Measurements from ENCODE around the gene AGBL3.
A peak's percentile ranks its signal among the peaks of the same experiment; 100 is the strongest.
"Not testable (repeated sequence)": the region's sequence is repeated elsewhere in the genome, so short reads cannot be mapped to it uniquely, and the experiment has no call there.

The AGBL3 gene

GRCh38 chr7:135001390-135002165 is 15.3 kb downstream of the AGBL3 start:
- Histone ChIP-seq H3K9ac (ENCODE audit: low read length) (no peak overlapping the region), H3K27ac (ENCODE audit: low read length) (no peak overlapping the region), H3K36me3 (ENCODE audit: control insufficient read depth, low read depth, low read length) (peaks cover 2% of the 10 kb centered on the region), H3K4me1 (ENCODE audit: control insufficient read depth, low read depth, low read length) (no peaks in the 10 kb centered on the region), H3K27me3 (ENCODE audit: control insufficient read depth, insufficient read depth, low read length) (no peaks in the 10 kb centered on the region), H3K4me3 (ENCODE audit: low read length) (no peak overlapping the region), H3K9me3 (ENCODE audit: control insufficient read depth, low read depth, low read length) (no peaks in the 10 kb centered on the region)

GRCh38 chr7:135012229-135012628 is 25.9 kb downstream of the AGBL3 start:
- Histone ChIP-seq H3K27ac (ENCODE audit: low read length) (no peak overlapping the region), H3K9ac (ENCODE audit: low read length) (no peak overlapping the region), H3K36me3 (ENCODE audit: control insufficient read depth, low read depth, low read length) (no peaks in the 10 kb centered on the region), H3K4me3 (ENCODE audit: low read length) (no peak overlapping the region), H3K4me1 (ENCODE audit: control insufficient read depth, low read depth, low read length) (no peaks in the 10 kb centered on the region), H3K9me3 (ENCODE audit: control insufficient read depth, low read depth, low read length) (no peaks in the 10 kb centered on the region), H3K27me3 (ENCODE audit: control insufficient read depth, insufficient read depth, low read length) (no peaks in the 10 kb centered on the region)

GRCh38 chr7:135023622-135024021 is 37.3 kb downstream of the AGBL3 start:
- H3K9me3 ChIP-seq (ENCODE audit: control insufficient read depth, low read depth, low read length) = no peaks in the 10 kb centered on the region
- no peaks in the 10 kb centered on the region for H3K27me3 ChIP-seq (ENCODE audit: control insufficient read depth, insufficient read depth, low read length)
- no peaks in the 10 kb centered on the region for H3K4me1 ChIP-seq (ENCODE audit: control insufficient read depth, low read depth, low read length)
- H3K4me3 ChIP-seq (ENCODE audit: low read length) = no peak overlapping the region
- no peak overlapping the region for H3K9ac ChIP-seq (ENCODE audit: low read length)
- H3K36me3 ChIP-seq (ENCODE audit: control insufficient read depth, low read depth, low read length) = no peaks in the 10 kb centered on the region
- no peak overlapping the region for H3K27ac ChIP-seq (ENCODE audit: low read length)

GRCh38 chr7:135035252-135035651 is 48.9 kb downstream of the AGBL3 start:
- H3K36me3 ChIP-seq (ENCODE audit: control insufficient read depth, low read depth, low read length) = no peaks in the 10 kb centered on the region
- no peak overlapping the region for H3K9ac ChIP-seq (ENCODE audit: low read length)
- no peaks in the 10 kb centered on the region for H3K4me1 ChIP-seq (ENCODE audit: control insufficient read depth, low read depth, low read length)
- H3K27me3 ChIP-seq (ENCODE audit: control insufficient read depth, insufficient read depth, low read length) = no peaks in the 10 kb centered on the region
- H3K4me3 ChIP-seq (ENCODE audit: low read length) = no peak overlapping the region
- H3K9me3 ChIP-seq (ENCODE audit: control insufficient read depth, low read depth, low read length) = no peaks in the 10 kb centered on the region
- no peak overlapping the region for H3K27ac ChIP-seq (ENCODE audit: low read length)

GRCh38 chr7:135067017-135067416 is 80.7 kb downstream of the AGBL3 start:
- not testable (repeated sequence) for H3K4me3 ChIP-seq (ENCODE audit: low read length); H3K4me1 ChIP-seq (ENCODE audit: control insufficient read depth, low read depth, low read length); H3K36me3 ChIP-seq (ENCODE audit: control insufficient read depth, low read depth, low read length); H3K27ac ChIP-seq (ENCODE audit: low read length); H3K27me3 ChIP-seq (ENCODE audit: control insufficient read depth, insufficient read depth, low read length); H3K9ac ChIP-seq (ENCODE audit: low read length); H3K9me3 ChIP-seq (ENCODE audit: control insufficient read depth, low read depth, low read length)

GRCh38 chr7:135074096-135074495 is 87.8 kb downstream of the AGBL3 start:
- Histone ChIP-seq H3K36me3 (ENCODE audit: control insufficient read depth, low read depth, low read length) (no peaks in the 10 kb centered on the region), H3K9me3 (ENCODE audit: control insufficient read depth, low read depth, low read length) (no peaks in the 10 kb centered on the region), H3K9ac (ENCODE audit: low read length) (no peak overlapping the region), H3K27ac (ENCODE audit: low read length) (no peak overlapping the region), H3K4me3 (ENCODE audit: low read length) (no peak overlapping the region), H3K4me1 (ENCODE audit: control insufficient read depth, low read depth, low read length) (peaks cover 32% of the 10 kb centered on the region), H3K27me3 (ENCODE audit: control insufficient read depth, insufficient read depth, low read length) (no peaks in the 10 kb centered on the region)

- H3K27me3 ChIP-seq (ENCODE audit: control insufficient read depth, insufficient read depth, low read length) = no peaks in the 10 kb centered on the region
- H3K4me1 ChIP-seq (ENCODE audit: control insufficient read depth, low read depth, low read length) = peaks cover 32% of the 10 kb centered on the region
- H3K9me3 ChIP-seq (ENCODE audit: control insufficient read depth, low read depth, low read length) = no peaks in the 10 kb centered on the region
- H3K4me3 ChIP-seq (ENCODE audit: low read length) = no peak overlapping the region
- no peak overlapping the region for H3K9ac ChIP-seq (ENCODE audit: low read length)
- no peak overlapping the region for H3K27ac ChIP-seq (ENCODE audit: low read length)
- H3K36me3 ChIP-seq (ENCODE audit: control insufficient read depth, low read depth, low read length) = no peaks in the 10 kb centered on the region
Observed at GRCh38 chr7:135074531-135074930, 88.2 kb downstream of the AGBL3 start.

- Histone ChIP-seq H3K4me1 (ENCODE audit: control insufficient read depth, low read depth, low read length) (peaks cover 32% of the 10 kb centered on the region), H3K9me3 (ENCODE audit: control insufficient read depth, low read depth, low read length) (no peaks in the 10 kb centered on the region), H3K36me3 (ENCODE audit: control insufficient read depth, low read depth, low read length) (no peaks in the 10 kb centered on the region), H3K27ac (ENCODE audit: low read length) (no peak overlapping the region), H3K9ac (ENCODE audit: low read length) (no peak overlapping the region), H3K4me3 (ENCODE audit: low read length) (peak overlapping the region; percentile 23), H3K27me3 (ENCODE audit: control insufficient read depth, insufficient read depth, low read length) (no peaks in the 10 kb centered on the region)
Observed at GRCh38 chr7:135075716-135076115, 89.4 kb downstream of the AGBL3 start.

GRCh38 chr7:135076882-135077281 is 90.6 kb downstream of the AGBL3 start:
- no peak overlapping the region for H3K27ac ChIP-seq (ENCODE audit: low read length)
- H3K4me3 ChIP-seq (ENCODE audit: low read length) = no peak overlapping the region
- H3K36me3 ChIP-seq (ENCODE audit: control insufficient read depth, low read depth, low read length) = no peaks in the 10 kb centered on the region

GRCh38 chr7:135077642-135078041 is 91.3 kb downstream of the AGBL3 start:
- Histone ChIP-seq H3K4me3 (ENCODE audit: low read length) (no peak overlapping the region), H3K36me3 (ENCODE audit: control insufficient read depth, low read depth, low read length) (no peaks in the 10 kb centered on the region), H3K27ac (ENCODE audit: low read length) (no peak overlapping the region), H3K4me1 (ENCODE audit: control insufficient read depth, low read depth, low read length) (peaks cover 32% of the 10 kb centered on the region), H3K9ac (ENCODE audit: low read length) (no peak overlapping the region), H3K27me3 (ENCODE audit: control insufficient read depth, insufficient read depth, low read length) (no peaks in the 10 kb centered on the region), H3K9me3 (ENCODE audit: control insufficient read depth, low read depth, low read length) (no peaks in the 10 kb centered on the region)

More at GRCh38 chr7:135076882-135077281, 90.6 kb downstream of the AGBL3 start:
- Histone ChIP-seq H3K27me3 (ENCODE audit: control insufficient read depth, insufficient read depth, low read length) (no peaks in the 10 kb centered on the region), H3K4me1 (ENCODE audit: control insufficient read depth, low read depth, low read length) (peaks cover 32% of the 10 kb centered on the region), H3K9ac (ENCODE audit: low read length) (no peak overlapping the region), H3K9me3 (ENCODE audit: control insufficient read depth, low read depth, low read length) (no peaks in the 10 kb centered on the region)

GRCh38 chr7:135078051-135078450 is 91.7 kb downstream of the AGBL3 start:
- Histone ChIP-seq H3K9me3 (ENCODE audit: control insufficient read depth, low read depth, low read length) (no peaks in the 10 kb centered on the region), H3K27me3 (ENCODE audit: control insufficient read depth, insufficient read depth, low read length) (no peaks in the 10 kb centered on the region), H3K4me3 (ENCODE audit: low read length) (no peak overlapping the region), H3K27ac (ENCODE audit: low read length) (no peak overlapping the region), H3K4me1 (ENCODE audit: control insufficient read depth, low read depth, low read length) (peaks cover 35% of the 10 kb centered on the region), H3K9ac (ENCODE audit: low read length) (no peak overlapping the region), H3K36me3 (ENCODE audit: control insufficient read depth, low read depth, low read length) (no peaks in the 10 kb centered on the region)

GRCh38 chr7:135079068-135079467 is 92.8 kb downstream of the AGBL3 start:
- H3K27me3 ChIP-seq (ENCODE audit: control insufficient read depth, insufficient read depth, low read length) = no peaks in the 10 kb centered on the region
- H3K36me3 ChIP-seq (ENCODE audit: control insufficient read depth, low read depth, low read length) = no peaks in the 10 kb centered on the region
- H3K4me1 ChIP-seq (ENCODE audit: control insufficient read depth, low read depth, low read length) = peaks cover 36% of the 10 kb centered on the region
- H3K9ac ChIP-seq (ENCODE audit: low read length) = no peak overlapping the region
- no peaks in the 10 kb centered on the region for H3K9me3 ChIP-seq (ENCODE audit: control insufficient read depth, low read depth, low read length)
- H3K4me3 ChIP-seq (ENCODE audit: low read length) = no peak overlapping the region
- no peak overlapping the region for H3K27ac ChIP-seq (ENCODE audit: low read length)
